GM12891 (cell line): ENCODE data around the gene ATL3.
"Not testable (repeated sequence)": the region's sequence is repeated elsewhere in the genome, so short reads cannot be mapped to it uniquely, and the experiment has no call there.

Experiments used
- DNase-seq: peaks from one replicate; pipeline ENCODE4 v3.0.0; 2011; ENCODE audit warnings: low spot score; ENCODE audit not compliant: insufficient read length
- FAIRE-seq: peaks from 2 replicates; lab custom pipeline; 2011; peaks lifted over from hg19 to GRCh38; lab: Jason Lieb, UNC
- PAX5 ChIP-seq: IDR thresholded peaks from 2 replicates; pipeline ENCODE4 v1.6.1; 2011; ENCODE audit warnings: low read length, moderate library complexity, mild to moderate bottlenecking; ENCODE audit not compliant: insufficient read depth, severe bottlenecking
- POLR2A ChIP-seq: IDR thresholded peaks from 2 replicates; pipeline ENCODE4 v1.6.1; 2011; ENCODE audit warnings: low read depth, low read length, control low read depth
- POLR2AphosphoS5 ChIP-seq: IDR thresholded peaks from 2 replicates; pipeline ENCODE4 v1.6.1; 2011; ENCODE audit warnings: low read depth, low read length, control low read depth
- POU2F2 ChIP-seq: IDR thresholded peaks from 2 replicates; pipeline ENCODE4 v1.6.1; 2011; ENCODE audit warnings: low read depth, mild to moderate bottlenecking, control low read depth, low read length, moderate library complexity
- SPI1 ChIP-seq: IDR thresholded peaks from 2 replicates; pipeline ENCODE4 v1.6.1; 2011; ENCODE audit warnings: low read depth, low read length, control low read depth
- TAF1 ChIP-seq: IDR thresholded peaks from 2 replicates; pipeline ENCODE4 v1.6.1; 2011; ENCODE audit warnings: low read depth, low read length, control low read depth

ATL3 gene

DNA sequence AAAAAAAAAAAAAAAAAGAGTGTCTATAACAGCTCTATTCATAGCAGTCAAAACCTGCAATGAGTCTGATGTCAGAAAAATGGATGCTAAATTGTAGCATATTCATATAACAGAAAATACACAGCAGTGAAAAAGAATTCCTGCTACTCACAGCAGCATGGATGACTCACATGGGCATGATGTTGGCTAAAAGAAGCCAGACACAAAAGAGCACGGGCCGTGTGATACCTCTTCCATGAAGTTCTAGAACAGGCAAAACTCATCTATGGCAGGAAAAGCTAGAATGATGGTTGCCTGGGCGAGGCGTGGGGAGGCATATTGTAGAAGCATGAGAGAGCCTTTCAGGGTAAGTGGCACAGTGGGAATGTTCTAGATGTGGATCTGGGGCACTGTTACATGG lies 75.9 kb downstream of the ATL3 start:
- no peak for TF ChIP-seq POLR2AphosphoS5
- TF ChIP-seq TAF1 = no peak
- no peak for TF ChIP-seq SPI1
- TF ChIP-seq PAX5 = no peak
- TF ChIP-seq POLR2A = no peak
- no peak for TF ChIP-seq POU2F2
- no peak for FAIRE-seq
- no peak for DNase-seq

GRCh38 chr11:63592975-63593395 lies 78.2 kb downstream of the ATL3 start:
- FAIRE-seq (peak; percentile 59), DNase-seq (no peak)
- TF ChIP-seq POLR2A = no peak
- no peak for TF ChIP-seq POLR2AphosphoS5
- no peak for TF ChIP-seq TAF1
- TF ChIP-seq PAX5 = no peak
- TF ChIP-seq SPI1 = no peak
- no peak for TF ChIP-seq POU2F2

GRCh38 chr11:63590024-63590788 lies 81.0 kb downstream of the ATL3 start:
- TF ChIP-seq POU2F2 = no peak
- TF ChIP-seq POLR2A = no peak
- TF ChIP-seq PAX5 = no peak
- no peak for TF ChIP-seq TAF1
- TF ChIP-seq SPI1 = no peak
- TF ChIP-seq POLR2AphosphoS5 = no peak
- FAIRE-seq (no peak), DNase-seq (no peak)

GRCh38 chr11:63589000-63589399 lies 82.2 kb downstream of the ATL3 start:
- DNase-seq = no peak
- FAIRE-seq = no peak
- TF ChIP-seq POLR2A = no peak
- TF ChIP-seq TAF1 = no peak
- TF ChIP-seq PAX5 = no peak
- no peak for TF ChIP-seq POLR2AphosphoS5
- TF ChIP-seq POU2F2 = no peak
- no peak for TF ChIP-seq SPI1

DNA sequence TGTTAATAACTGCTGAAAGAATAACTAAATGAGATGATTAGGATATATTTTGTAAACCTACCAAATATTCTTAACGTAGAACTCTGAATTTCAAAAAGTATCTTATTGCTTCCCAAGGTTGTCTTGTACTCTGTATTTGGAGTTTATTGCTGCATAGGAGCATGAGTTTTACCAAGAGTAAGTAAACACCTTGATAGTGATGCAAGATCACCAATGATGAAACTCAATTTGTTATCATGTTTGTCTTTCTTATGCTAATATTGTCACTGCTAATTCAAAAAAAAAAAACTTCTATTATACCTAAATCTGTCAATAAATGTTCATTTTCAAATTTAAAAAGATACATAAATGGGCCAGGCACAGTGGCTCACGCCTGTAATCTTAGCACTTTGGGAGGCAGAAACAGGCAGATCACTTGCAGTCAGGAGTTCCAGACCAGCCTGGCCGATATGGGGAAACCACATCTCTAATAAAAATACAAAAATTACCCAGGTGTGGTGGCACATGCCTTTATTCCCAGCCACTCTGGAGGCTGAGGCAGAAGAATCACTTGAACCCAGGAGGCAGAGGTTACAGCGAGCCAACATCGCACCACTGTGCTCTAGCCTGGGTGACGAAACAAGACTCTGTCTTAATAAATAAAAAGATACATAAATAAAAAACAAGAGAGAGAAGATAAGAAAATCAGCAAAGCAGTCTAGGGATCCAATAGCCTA lies 84.6 kb downstream of the ATL3 start:
- FAIRE-seq = no peak
- no peak for TF ChIP-seq POLR2AphosphoS5
- no peak for TF ChIP-seq TAF1
- TF ChIP-seq SPI1 = no peak
- TF ChIP-seq PAX5 = no peak
- no peak for TF ChIP-seq POLR2A
- TF ChIP-seq POU2F2 = no peak

GRCh38 chr11:63583357-63583677 lies 87.9 kb downstream of the ATL3 start:
- DNase-seq (no peak), FAIRE-seq (no peak)
- TF ChIP-seq POLR2A (no peak), POU2F2 (no peak), PAX5 (no peak), SPI1 (no peak), TAF1 (no peak), POLR2AphosphoS5 (no peak)

More for the DNA sequence above, 84.6 kb downstream of the ATL3 start:
- no peak for DNase-seq

GRCh38 chr11:63581224-63581623 lies 90.0 kb downstream of the ATL3 start:
- FAIRE-seq, DNase-seq: not testable (repeated sequence)

- not testable (repeated sequence) for DNase-seq, FAIRE-seq
Observed at GRCh38 chr11:63578882-63579281, 92.3 kb downstream of the ATL3 start.

GRCh38 chr11:63574856-63575602 lies 96.1 kb downstream of the ATL3 start:
- TF ChIP-seq POLR2AphosphoS5 = no peak
- no peak for TF ChIP-seq SPI1
- TF ChIP-seq TAF1 = no peak
- no peak for TF ChIP-seq POU2F2
- TF ChIP-seq POLR2A = no peak
- TF ChIP-seq PAX5 = no peak
- DNase-seq (no peak), FAIRE-seq (peak; percentile 26)
